Measurements from ENCODE around the gene PPP1R14B.

The PPP1R14B gene

DNA sequence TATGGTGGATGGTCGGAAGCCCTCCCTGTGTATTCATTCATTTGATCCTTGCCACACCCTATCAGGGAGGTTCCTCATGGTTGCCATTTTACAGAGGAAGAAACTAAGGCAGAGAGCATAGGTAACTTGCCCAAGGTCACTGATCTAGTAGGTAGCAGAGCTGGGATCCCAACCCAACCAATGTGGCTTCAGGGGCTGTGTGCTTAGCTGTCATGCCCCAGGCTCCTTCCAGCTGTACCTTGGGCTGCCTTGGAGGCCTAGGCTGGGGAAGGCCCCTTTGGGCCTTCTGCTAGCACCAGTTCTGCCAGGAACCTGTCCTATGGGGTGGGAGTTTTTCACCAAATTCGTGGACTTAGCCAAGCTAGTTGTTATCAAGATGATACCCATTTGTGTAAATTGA lies 29.1 kb upstream of the PPP1R14B start:
- no peak overlapping the region for H3K4me3 ChIP-seq (ENCODE audit: low read depth, low read length)
- H3K27me3 ChIP-seq (replicated peaks), result no peaks in the 10 kb centered on the region
- no peak overlapping the region for H3K27ac ChIP-seq
- in situ Hi-C loops (cut with HindIII; ENCODE audit: low pct_ligation_motif_present, low sequenced_read_pairs), result no loop called here
- no peak for DNase-seq
- TF ChIP-seq, protein P1, sequence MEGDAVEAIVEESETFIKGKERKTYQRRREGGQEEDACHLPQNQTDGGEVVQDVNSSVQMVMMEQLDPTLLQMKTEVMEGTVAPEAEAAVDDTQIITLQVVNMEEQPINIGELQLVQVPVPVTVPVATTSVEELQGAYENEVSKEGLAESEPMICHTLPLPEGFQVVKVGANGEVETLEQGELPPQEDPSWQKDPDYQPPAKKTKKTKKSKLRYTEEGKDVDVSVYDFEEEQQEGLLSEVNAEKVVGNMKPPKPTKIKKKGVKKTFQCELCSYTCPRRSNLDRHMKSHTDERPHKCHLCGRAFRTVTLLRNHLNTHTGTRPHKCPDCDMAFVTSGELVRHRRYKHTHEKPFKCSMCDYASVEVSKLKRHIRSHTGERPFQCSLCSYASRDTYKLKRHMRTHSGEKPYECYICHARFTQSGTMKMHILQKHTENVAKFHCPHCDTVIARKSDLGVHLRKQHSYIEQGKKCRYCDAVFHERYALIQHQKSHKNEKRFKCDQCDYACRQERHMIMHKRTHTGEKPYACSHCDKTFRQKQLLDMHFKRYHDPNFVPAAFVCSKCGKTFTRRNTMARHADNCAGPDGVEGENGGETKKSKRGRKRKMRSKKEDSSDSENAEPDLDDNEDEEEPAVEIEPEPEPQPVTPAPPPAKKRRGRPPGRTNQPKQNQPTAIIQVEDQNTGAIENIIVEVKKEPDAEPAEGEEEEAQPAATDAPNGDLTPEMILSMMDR (IDR thresholded peaks at IDR 0.05; ENCODE audit: low read depth, low read length, missing control alignments), result no peak
- H3K36me3 ChIP-seq (replicated peaks), result peaks cover 2% of the 10 kb centered on the region

DNA sequence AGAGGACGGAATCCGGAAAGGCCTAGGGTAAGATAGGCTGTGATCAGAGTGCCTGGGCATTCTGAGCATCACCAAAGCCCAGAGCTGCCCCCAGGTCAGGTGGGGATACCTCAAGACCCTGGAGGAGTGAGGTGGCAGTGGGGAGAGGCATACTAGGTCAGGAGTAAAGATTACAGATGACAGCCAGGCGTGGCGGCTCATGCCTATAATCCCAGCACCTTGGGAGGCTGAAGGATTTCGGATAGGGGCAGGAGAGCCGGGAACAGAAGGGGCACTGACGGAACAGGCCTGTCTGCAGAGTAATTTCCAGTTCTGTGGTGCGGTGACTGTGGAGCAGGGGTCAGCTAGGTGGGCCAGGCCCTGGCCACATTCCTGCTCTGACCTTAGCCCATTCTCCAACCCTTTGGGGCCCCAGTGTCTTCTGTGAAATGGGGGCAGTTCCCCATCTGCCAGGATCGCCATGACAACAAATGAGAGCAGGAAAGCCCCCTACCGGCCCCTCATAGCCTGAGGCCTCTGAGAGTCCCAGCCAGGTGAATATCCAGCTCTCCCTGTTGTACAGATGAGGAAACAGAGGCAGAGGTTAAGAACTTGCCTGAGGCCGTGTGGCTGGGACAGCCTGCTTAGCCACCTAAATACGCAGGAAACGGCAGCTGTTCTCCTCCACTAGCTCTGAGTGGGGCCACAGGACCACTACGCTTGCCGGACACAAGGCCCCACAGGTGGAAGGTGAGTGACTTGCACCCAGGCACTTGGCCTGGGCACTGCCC lies 28.5 kb upstream of the PPP1R14B start:
- in situ Hi-C loops (cut with HindIII; ENCODE audit: low pct_ligation_motif_present, low sequenced_read_pairs), result no loop called here
- Histone ChIP-seq H3K4me3 (ENCODE audit: low read depth, low read length) (no peak overlapping the region), H3K36me3 (replicated peaks) (peaks cover 2% of the 10 kb centered on the region), H3K27ac (no peak overlapping the region), H3K27me3 (replicated peaks) (no peaks in the 10 kb centered on the region)
- DNase-seq, result no peak
- TF ChIP-seq, protein P1 (IDR thresholded peaks at IDR 0.05; ENCODE audit: low read depth, low read length, missing control alignments), result no peak

DNA sequence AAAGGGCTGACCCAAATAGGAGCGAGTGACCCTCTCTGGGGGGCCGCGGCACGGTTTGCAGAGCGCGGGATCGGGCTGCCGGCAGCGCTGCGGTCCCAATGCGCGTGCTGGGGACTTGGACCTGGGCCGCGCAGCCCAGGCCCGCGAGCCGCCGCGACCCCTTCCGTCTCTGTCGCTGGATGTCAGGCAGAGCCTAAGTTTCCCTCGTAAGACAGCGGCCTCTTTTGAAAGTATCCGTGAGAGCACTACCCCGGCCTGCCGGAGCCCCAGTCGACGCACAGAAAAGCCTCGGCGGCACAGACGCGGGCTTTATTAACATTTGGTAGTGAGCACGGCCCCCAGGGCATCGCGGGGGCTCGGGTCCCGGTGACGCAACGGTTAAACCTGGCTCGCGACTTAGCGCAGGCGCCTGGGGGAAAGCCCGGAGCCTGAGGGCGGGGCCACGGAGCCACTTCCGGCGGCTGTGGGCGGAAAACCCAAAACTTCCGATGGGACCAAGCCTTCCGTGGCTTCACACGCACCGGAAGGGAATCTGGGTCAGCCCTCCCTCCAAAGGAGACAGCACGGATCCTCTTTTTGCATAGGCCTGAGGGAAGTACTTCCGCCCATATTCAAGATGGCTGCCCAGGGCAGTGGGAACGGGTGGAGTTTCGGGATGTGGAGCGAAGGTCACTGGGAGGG lies 22.9 kb upstream of the PPP1R14B start:
- in situ Hi-C loops (cut with HindIII; ENCODE audit: low pct_ligation_motif_present, low sequenced_read_pairs), result no loop called here
- DNase-seq, result peak; percentile 99
- TF ChIP-seq, protein P1 (IDR thresholded peaks at IDR 0.05; ENCODE audit: low read depth, low read length, missing control alignments), result no peak
- H3K27ac ChIP-seq, result peak overlapping the region; percentile 88
- H3K4me3 ChIP-seq (ENCODE audit: low read depth, low read length), result peak overlapping the region; percentile 75
- no peaks in the 10 kb centered on the region for H3K27me3 ChIP-seq (replicated peaks)
- H3K36me3 ChIP-seq (replicated peaks), result peaks cover 25% of the 10 kb centered on the region

DNA sequence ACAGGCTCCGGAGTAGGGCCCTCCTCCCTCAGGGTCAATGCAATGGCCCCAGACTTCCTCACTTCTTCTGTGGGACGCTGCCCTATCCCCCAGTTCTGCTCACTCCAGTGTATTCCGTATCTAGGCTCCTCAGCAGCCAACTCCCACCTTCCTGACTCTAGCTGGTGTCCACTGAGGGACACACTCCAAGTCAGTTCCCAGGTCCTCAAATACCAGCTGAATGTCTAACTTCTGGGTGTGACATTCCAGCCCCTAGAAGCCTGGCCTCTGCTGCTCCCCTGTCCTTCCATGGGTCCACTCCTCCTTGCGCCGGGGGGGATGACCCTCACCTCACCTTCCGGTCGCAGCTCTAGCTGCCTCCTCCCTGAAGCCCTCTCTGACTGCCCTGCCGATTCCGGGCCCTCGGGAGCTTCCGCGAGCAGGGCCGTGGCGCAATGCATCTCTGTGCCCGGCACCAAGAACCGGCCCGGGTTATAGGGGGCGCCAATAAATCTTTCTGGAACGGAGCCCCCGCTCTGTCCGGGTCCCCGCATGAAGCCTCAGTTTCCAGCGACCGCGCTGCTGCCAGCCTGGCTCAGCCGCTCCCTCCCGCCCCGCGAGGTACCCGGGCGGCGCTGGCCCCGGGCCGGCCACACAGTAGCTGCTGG lies 22.3 kb upstream of the PPP1R14B start:
- peak overlapping the region; percentile 66 for H3K27ac ChIP-seq
- peak overlapping the region; percentile 75 for H3K4me3 ChIP-seq (ENCODE audit: low read depth, low read length)
- no peaks in the 10 kb centered on the region for H3K27me3 ChIP-seq (replicated peaks)
- peaks cover 32% of the 10 kb centered on the region for H3K36me3 ChIP-seq (replicated peaks)
- peak; percentile 34 for DNase-seq
- in situ Hi-C loops (cut with HindIII; ENCODE audit: low pct_ligation_motif_present, low sequenced_read_pairs), result no loop called here
- TF ChIP-seq, protein P1 (IDR thresholded peaks at IDR 0.05; ENCODE audit: low read depth, low read length, missing control alignments), result no peak

DNA sequence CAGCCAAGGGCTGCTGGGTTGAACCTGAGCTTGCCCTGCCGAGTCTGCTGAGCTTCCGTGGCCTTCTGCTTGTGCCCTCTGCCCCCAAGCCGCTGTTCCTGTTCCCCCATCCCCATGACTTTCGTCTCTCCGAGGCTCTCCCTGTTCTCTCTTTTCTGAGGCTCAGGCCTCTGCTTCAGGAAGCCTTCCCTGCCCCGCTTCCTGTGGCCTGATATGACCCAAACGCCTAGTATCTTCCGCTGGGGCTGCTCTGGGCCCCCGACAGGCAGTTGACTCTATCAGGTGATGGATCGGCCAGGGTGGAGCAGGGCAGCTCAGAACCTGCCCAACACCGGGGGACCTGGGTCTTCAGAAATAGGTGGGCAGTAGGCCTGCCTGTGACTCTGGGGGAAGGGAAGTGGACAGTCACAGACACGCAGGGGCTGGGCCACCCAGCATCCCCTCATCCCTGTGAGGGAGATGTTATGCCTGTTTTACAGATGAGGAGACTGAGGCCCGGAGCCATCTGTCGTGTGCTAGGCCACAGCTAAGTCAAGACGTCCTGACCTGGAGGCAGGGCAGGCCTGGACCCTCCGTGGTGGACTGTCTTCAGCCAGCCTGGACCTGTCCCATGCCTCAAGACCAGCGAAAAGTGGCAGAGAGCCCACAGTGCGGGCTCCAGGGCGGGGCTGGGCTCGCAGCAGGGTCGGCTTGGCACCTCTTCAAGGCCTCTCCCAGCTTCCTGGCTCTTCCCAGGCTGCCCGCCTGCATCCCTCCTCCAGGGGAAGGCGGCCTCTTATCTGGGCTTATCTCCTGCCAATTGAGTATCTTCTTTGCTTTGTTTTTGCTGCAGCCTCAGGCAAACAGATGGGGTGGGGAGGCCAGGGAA lies 21.5 kb upstream of the PPP1R14B start:
- Histone ChIP-seq H3K4me3 (ENCODE audit: low read depth, low read length) (peak overlapping the region; percentile 75), H3K27me3 (replicated peaks) (no peaks in the 10 kb centered on the region), H3K36me3 (replicated peaks) (peaks cover 40% of the 10 kb centered on the region), H3K27ac (peak overlapping the region; percentile 66)
- in situ Hi-C loops (cut with HindIII; ENCODE audit: low pct_ligation_motif_present, low sequenced_read_pairs), result no loop called here
- TF ChIP-seq, protein P1 (IDR thresholded peaks at IDR 0.05; ENCODE audit: low read depth, low read length, missing control alignments), result no peak
- DNase-seq, result peak; percentile 35

All from brain microvascular endothelial cell (primary cell).